PC-9 (cell line): ENCODE measurements around the gene GATB. TPM values are rescaled to one million over a fixed set of nuclear protein-coding genes. Genes with fewer than 3 reads are reported as not detected.

ENCODE experiments used
- BruUV-seq: library from RNA; stranded (reverse); fragments of 400-500 nt; replicated peaks from 2 replicates; lab custom pipeline; 2021; lab: Mats Ljungman, UMichigan
- CTCF ChIA-PET: fragments of 300-600 bp; sonication (Branson Sonifier 250); formaldehyde crosslinking; loops from one replicate; lab custom pipeline; 2022; ENCODE audit warnings: antibody characterized with exemption; lab: Charles Lee
- POLR2A ChIA-PET: fragments of 300-600 bp; sonication (Branson Sonifier 250); formaldehyde crosslinking; loops from one replicate; lab custom pipeline; 2022; ENCODE audit warnings: antibody characterized with exemption; ENCODE audit not compliant: unreplicated experiment; lab: Charles Lee
- DNase-seq, 2 experiments: peaks; one replicate each; pipeline versions ENCODE4 v3.0.0 to v3.0.0-alpha.2; 2015 to 2022; ENCODE audit warnings: mixed read lengths in 1 of 2
- H2AFZ ChIP-seq: fragments of 200-600 bp; sonication (generic); 2 replicates; pipeline ENCODE4 v1.8.1; 2017; ENCODE audit warnings: antibody characterized with exemption
- H3F3A ChIP-seq: fragments of 200-600 bp; sonication (generic); 2 replicates; pipeline ENCODE4 v1.8.1; 2017; ENCODE audit warnings: antibody characterized with exemption, mild to moderate bottlenecking, low read depth; ENCODE audit not compliant: insufficient read depth
- H3K27ac ChIP-seq: fragments of 200-600 bp; sonication (generic); 2 replicates; pipeline ENCODE4 v1.6.1; 2016; ENCODE audit warnings: mixed run types
- H3K27me3 ChIP-seq: fragments of 200-600 bp; sonication (generic); 2 replicates; pipeline ENCODE4 v1.6.1; 2016; ENCODE audit warnings: low read depth, mixed run types; ENCODE audit not compliant: insufficient read depth
- H3K36me3 ChIP-seq: fragments of 200-600 bp; sonication (generic); 2 replicates; pipeline ENCODE4 v1.6.1; 2016; ENCODE audit warnings: low read depth, mixed run types
- H3K4me1 ChIP-seq: fragments of 200-600 bp; sonication (generic); replicated peaks from 2 replicates; pipeline ENCODE4 v1.6.1; 2016; ENCODE audit warnings: mixed run types; ENCODE audit not compliant: insufficient read depth
- H3K4me2 ChIP-seq: fragments of 200-600 bp; sonication (generic); 2 replicates; pipeline ENCODE4 v1.6.1; 2017; ENCODE audit warnings: mixed run types
- H3K4me3 ChIP-seq: fragments of 200-600 bp; sonication (generic); 2 replicates; pipeline ENCODE4 v1.6.1; 2016; ENCODE audit warnings: mixed run types
- H3K79me2 ChIP-seq: fragments of 200-600 bp; sonication (generic); 2 replicates; pipeline ENCODE4 v1.6.1; 2017; ENCODE audit warnings: low read depth, mixed run types
- H3K9me2 ChIP-seq: fragments of 200-600 bp; sonication (generic); 2 replicates; pipeline ENCODE4 v1.8.1; 2017; ENCODE audit warnings: mild to moderate bottlenecking; ENCODE audit not compliant: insufficient read depth
- H3K9me3 ChIP-seq: fragments of 200-600 bp; sonication (generic); 2 replicates; pipeline ENCODE4 v1.8.1; 2016; ENCODE audit warnings: low read depth; ENCODE audit not compliant: insufficient read depth
- H4K20me1 ChIP-seq: fragments of 200-600 bp; sonication (generic); 2 replicates; pipeline ENCODE4 v1.8.1; 2017; ENCODE audit not compliant: insufficient read depth
- CTCF ChIP-seq: fragments of 200-600 bp; sonication (generic); conservative IDR thresholded peaks from 2 replicates; pipeline ENCODE4 v1.6.1; 2017; ENCODE audit warnings: mixed run types, antibody characterized with exemption, mild to moderate bottlenecking, moderate library complexity
- EZH2 ChIP-seq: fragments of 200-600 bp; sonication (generic); IDR thresholded peaks from 2 replicates; pipeline ENCODE4 v1.8.0; 2017; ENCODE audit warnings: antibody characterized with exemption, low read depth
- intact Hi-C: fragments of 100-400 bp; cut with micrococcal nuclease; formaldehyde crosslinking; loops from one replicate; pipeline ENCODE4 v1.10.0; 2022; ENCODE audit not compliant: unreplicated experiment
- total RNA-seq: library from RNA; stranded (reverse); gene quantifications from 2 replicates; pipeline ENCODE4 v1.2.3, GENCODE V29; 2021

GATB gene
- total RNA-seq, 1 experiment from 2014 or later = 24.2 TPM

- Histone ChIP-seq H3K4me1 (peaks cover 22% of the 10 kb centered on the region), H3K27me3 (no peaks in the 10 kb centered on the region), H3F3A (peaks cover 12% of the 10 kb centered on the region; the same call in 1 of the 2 replicates), H3K9me3 (no peaks in the 10 kb centered on the region), H3K4me3 (no peak overlapping the region), H3K36me3 (no peaks in the 10 kb centered on the region), H4K20me1 (no peaks in the 10 kb centered on the region), H2AFZ (no peak overlapping the region), H3K27ac (peak overlapping the region; percentile 81), H3K79me2 (no peaks in the 10 kb centered on the region), H3K4me2 (peak overlapping the region; percentile 40; the same call in 1 of the 2 replicates), H3K9me2 (no peaks in the 10 kb centered on the region)
- TF ChIP-seq CTCF = no peak
- no peak for TF ChIP-seq EZH2
- CTCF ChIA-PET = interaction anchor here (0.5 kb wide), 1 partner anchor 525 kb away, joined by 3 read pairs; no protein-coding TSS in a partner anchor
- BruUV-seq = no TSS peak
- intact Hi-C loops = no loop called here
- DNase-seq = no peak
- POLR2A ChIA-PET = interaction anchor here (0.6 kb wide), 1 partner anchor 219 kb away, joined by 7 read pairs; no protein-coding TSS in a partner anchor
Measured at GRCh38 chr4:151745481-151746231, 15.2 kb downstream of the GATB start.

GRCh38 chr4:151744614-151745013 is 16.2 kb downstream of the GATB start:
- H3K27ac ChIP-seq = peak overlapping the region; percentile 81
- H3K4me1 ChIP-seq = peaks cover 22% of the 10 kb centered on the region
- H3K4me2 ChIP-seq = peak overlapping the region; percentile 40
- no peak for TF ChIP-seq CTCF
- no peak for TF ChIP-seq EZH2
- peaks cover 12% of the 10 kb centered on the region; the same call in 1 of the 2 replicates for H3F3A ChIP-seq
- no peaks in the 10 kb centered on the region for H4K20me1 ChIP-seq
- H3K4me3 ChIP-seq = no peak overlapping the region
- POLR2A ChIA-PET = interaction anchor here (0.5 kb wide), 1 partner anchor 57 kb away, joined by 3 read pairs; no protein-coding TSS in a partner anchor
- H3K9me2 ChIP-seq = no peaks in the 10 kb centered on the region
- H3K27me3 ChIP-seq = no peaks in the 10 kb centered on the region
- no peaks in the 10 kb centered on the region for H3K79me2 ChIP-seq
- no peaks in the 10 kb centered on the region for H3K9me3 ChIP-seq
- no peaks in the 10 kb centered on the region for H3K36me3 ChIP-seq
- CTCF ChIA-PET = no interaction called here
- peak; percentile 30 to 90 for DNase-seq
- intact Hi-C loops = no loop called here
- H2AFZ ChIP-seq = no peak overlapping the region
- no TSS peak for BruUV-seq

- H3K79me2 ChIP-seq = no peaks in the 10 kb centered on the region
- no peaks in the 10 kb centered on the region for H4K20me1 ChIP-seq
- TF ChIP-seq EZH2 (no peak), CTCF (no peak)
- H2AFZ ChIP-seq = no peak overlapping the region
- no peaks in the 10 kb centered on the region for H3K36me3 ChIP-seq
- H3K27me3 ChIP-seq = no peaks in the 10 kb centered on the region
- peaks cover 12% of the 10 kb centered on the region; the same call in 1 of the 2 replicates for H3F3A ChIP-seq
- ChIA-PET CTCF (no interaction called here), POLR2A (no interaction called here)
- no peaks in the 10 kb centered on the region for H3K9me2 ChIP-seq
- intact Hi-C loops = no loop called here
- DNase-seq = no peak
- no peaks in the 10 kb centered on the region for H3K9me3 ChIP-seq
- no peak overlapping the region for H3K4me2 ChIP-seq
- peaks cover 22% of the 10 kb centered on the region for H3K4me1 ChIP-seq
- no TSS peak for BruUV-seq
- no peak overlapping the region for H3K4me3 ChIP-seq
- H3K27ac ChIP-seq = peak overlapping the region; percentile 81
Measured at GRCh38 chr4:151743894-151744293, 16.9 kb downstream of the GATB start.
